GM18526 (cell line): ENCODE measurements around the gene DVL1.

Experiments
- POLR2A ChIP-seq: IDR thresholded peaks from 3 replicates; pipeline ENCODE4 v1.6.1; 2011; ENCODE audit not compliant: insufficient read length; ENCODE audit errors: extremely low read depth

Gene DVL1

GRCh38 chr1:1361233-1361981, 12.2 kb upstream of the DVL1 start:
- no peak for TF ChIP-seq POLR2A

- TF ChIP-seq POLR2A, result no peak
Observed at GRCh38 chr1:1360506-1361169, 11.4 kb upstream of the DVL1 start.

GRCh38 chr1:1359664-1360468, 10.6 kb upstream of the DVL1 start:
- no peak for TF ChIP-seq POLR2A

- TF ChIP-seq POLR2A, result no peak
Observed at GRCh38 chr1:1359308-1359663, 10.1 kb upstream of the DVL1 start.

- no peak for TF ChIP-seq POLR2A
Observed at GRCh38 chr1:1358433-1359271, 9.4 kb upstream of the DVL1 start, which contains the start of gene MXRA8. MXRA8 (minus strand) TSS chr1:1358555; CDS start chr1:1358504, 51 bp downstream.

- no peak for TF ChIP-seq POLR2A
Observed at GRCh38 chr1:1357871-1358432, 8.7 kb upstream of the DVL1 start.

GRCh38 chr1:1356796-1357401, 7.7 kb upstream of the DVL1 start:
- TF ChIP-seq POLR2A, result no peak

- TF ChIP-seq POLR2A, result no peak
Observed at GRCh38 chr1:1356166-1356795, 7.1 kb upstream of the DVL1 start.

- no peak for TF ChIP-seq POLR2A
Observed at GRCh38 chr1:1355416-1355815, 6.2 kb upstream of the DVL1 start.

GRCh38 chr1:1354271-1355247, 5.3 kb upstream of the DVL1 start:
- no peak for TF ChIP-seq POLR2A

- TF ChIP-seq POLR2A, result no peak
Observed at GRCh38 chr1:1353389-1354151, 4.4 kb upstream of the DVL1 start.

- TF ChIP-seq POLR2A, result no peak
Observed at GRCh38 chr1:1352786-1353388, 3.7 kb upstream of the DVL1 start.
